Measurements from ENCODE around the gene GUCY1B1. TPM values are rescaled to one million over a fixed set of nuclear protein-coding genes. Genes with fewer than 3 reads are reported as not detected.

The GUCY1B1 gene
- polyA plus RNA-seq, 1 of the 3 experiments (the other 2 are of a cell fraction) = 0.38 TPM

- H3K9me3 ChIP-seq = no peaks in the 10 kb centered on the region
- H3K27ac ChIP-seq (ENCODE audit: low read depth in 2 of 2, low read length in 1 of 2) = no peak overlapping the region
- no peak for TF ChIP-seq REST (IDR thresholded peaks at IDR 0.05; ENCODE audit: low read depth, low read length)
- TF ChIP-seq RAD21 (IDR thresholded peaks at IDR 0.05; ENCODE audit: low read length) = no peak
- no peak for TF ChIP-seq RXRA (IDR thresholded peaks at IDR 0.05; ENCODE audit: borderline replicate concordance, low read depth)
- TF ChIP-seq FOXM1 (IDR thresholded peaks at IDR 0.05; ENCODE audit: low read depth) = no peak
- no peak for TF ChIP-seq YY1 (IDR thresholded peaks at IDR 0.05; ENCODE audit: low read depth)
- H3K4me3 ChIP-seq (ENCODE audit: low read depth in 2 of 2, low read length in 1 of 2) = no peak overlapping the region
- no peaks in the 10 kb centered on the region for H3K36me3 ChIP-seq (replicated peaks in 1 of 2; ENCODE audit: control insufficient read depth in 1 of 2, insufficient read depth in 2 of 2, low read length in 1 of 2)
- H3K4me1 ChIP-seq (ENCODE audit: control insufficient read depth in 1 of 2, insufficient read depth in 2 of 2, low read depth in 1 of 2, low read length in 1 of 2) = no peaks in the 10 kb centered on the region
- WGBS (ENCODE audit: low lambda C conversion rate) = 4% methylated on average over 1 of the region's 1 CpG
- H3K79me2 ChIP-seq (ENCODE audit: insufficient read depth) = no peaks in the 10 kb centered on the region
- ChIA-PET CTCF (no interaction called here), POLR2A (no interaction called here)
- H3F3A ChIP-seq (replicated peaks; ENCODE audit: insufficient read depth) = no peaks in the 10 kb centered on the region
- no peaks in the 10 kb centered on the region for H3K9me2 ChIP-seq
- no peak overlapping the region for H3K4me2 ChIP-seq
- H2AFZ ChIP-seq (ENCODE audit: low read depth) = no peak overlapping the region
- no peak for DNase-seq
- H4K20me1 ChIP-seq (ENCODE audit: insufficient read depth) = no peaks in the 10 kb centered on the region
- no peaks in the 10 kb centered on the region for H3K27me3 ChIP-seq (ENCODE audit: insufficient read depth)
- H3K9ac ChIP-seq = no peak overlapping the region
Observed at GRCh38 chr4:155837203-155837796, 78.5 kb downstream of the GUCY1B1 start.

GRCh38 chr4:155842080-155842479 is 83.3 kb downstream of the GUCY1B1 start:
- no peak overlapping the region for H2AFZ ChIP-seq (ENCODE audit: low read depth)
- H3K4me3 ChIP-seq (ENCODE audit: low read depth in 2 of 2, low read length in 1 of 2) = no peak overlapping the region
- H4K20me1 ChIP-seq (ENCODE audit: insufficient read depth) = no peaks in the 10 kb centered on the region
- H3K27ac ChIP-seq (ENCODE audit: low read depth in 2 of 2, low read length in 1 of 2) = no peak overlapping the region
- no peak for TF ChIP-seq FOXM1 (IDR thresholded peaks at IDR 0.05; ENCODE audit: low read depth)
- no peak for TF ChIP-seq MAX (IDR thresholded peaks at IDR 0.05; ENCODE audit: low read depth)
- no peak for TF ChIP-seq ZBTB33 (IDR thresholded peaks at IDR 0.05; ENCODE audit: borderline replicate concordance, low read depth)
- no peak for TF ChIP-seq TAF1 (IDR thresholded peaks at IDR 0.05; ENCODE audit: borderline replicate concordance, low read depth, low read length)
- no peak for TF ChIP-seq GABPA (IDR thresholded peaks at IDR 0.05; ENCODE audit: low read depth)
- TF ChIP-seq GATA2 (CRISPR knock-in tag; IDR thresholded peaks at IDR 0.05) = no peak
- no peak for TF ChIP-seq SMC3 (IDR thresholded peaks at IDR 0.05; ENCODE audit: low read depth, low read length)
- TF ChIP-seq RAD21 (IDR thresholded peaks at IDR 0.05; ENCODE audit: low read length) = no peak
- TF ChIP-seq SIN3A (IDR thresholded peaks at IDR 0.05; ENCODE audit: borderline replicate concordance, low read depth, low read length) = no peak
- TF ChIP-seq RFX5 (IDR thresholded peaks at IDR 0.05; ENCODE audit: low read length) = no peak
- no peak for TF ChIP-seq NRF1 (IDR thresholded peaks at IDR 0.05; ENCODE audit: low read depth, low read length)
- no peak for TF ChIP-seq MXI1 (IDR thresholded peaks at IDR 0.05; ENCODE audit: low read depth, low read length)
- TF ChIP-seq IRF3 (IDR thresholded peaks at IDR 0.05; ENCODE audit: low read depth, low read length) = no peak
- no peak for TF ChIP-seq RXRA (IDR thresholded peaks at IDR 0.05; ENCODE audit: borderline replicate concordance, low read depth)
- no peak for TF ChIP-seq FOXJ3 (CRISPR knock-in tag; IDR thresholded peaks at IDR 0.05)
- TF ChIP-seq FOSL2 (IDR thresholded peaks at IDR 0.05; ENCODE audit: borderline replicate concordance, low read depth) = no peak
- no peak for TF ChIP-seq MEF2A (IDR thresholded peaks at IDR 0.05; ENCODE audit: borderline replicate concordance, low read depth)
- TF ChIP-seq NFIC (IDR thresholded peaks at IDR 0.05; ENCODE audit: borderline replicate concordance) = no peak
- no peak for TF ChIP-seq JUND (IDR thresholded peaks at IDR 0.05)
- H3K4me1 ChIP-seq (ENCODE audit: control insufficient read depth in 1 of 2, insufficient read depth in 2 of 2, low read depth in 1 of 2, low read length in 1 of 2) = no peaks in the 10 kb centered on the region
- H3K79me2 ChIP-seq (ENCODE audit: insufficient read depth) = no peaks in the 10 kb centered on the region
- no peaks in the 10 kb centered on the region for H3K27me3 ChIP-seq (ENCODE audit: insufficient read depth)
- no peak overlapping the region for H3K9ac ChIP-seq
- CTCF ChIA-PET = no interaction called here
- POLR2A ChIA-PET = no interaction called here
- H3K4me2 ChIP-seq = no peak overlapping the region
- H3K9me2 ChIP-seq = no peaks in the 10 kb centered on the region
- no peaks in the 10 kb centered on the region for H3F3A ChIP-seq (replicated peaks; ENCODE audit: insufficient read depth)
- no peaks in the 10 kb centered on the region for H3K36me3 ChIP-seq (replicated peaks in 1 of 2; ENCODE audit: control insufficient read depth in 1 of 2, insufficient read depth in 2 of 2, low read length in 1 of 2)
- DNase-seq = no peak
- no peaks in the 10 kb centered on the region; the same call in 1 of the 2 replicates for H3K9me3 ChIP-seq

All from SK-N-SH (cell line).